HepG2 (cell line): Measurements from ENCODE around the gene PXDC1. TPM values are rescaled to one million over a fixed set of nuclear protein-coding genes. Genes with fewer than 3 reads are reported as not detected.

Experiments used
- GLI4 ChIP-seq: sonication (generic); formaldehyde crosslinking; IDR thresholded peaks from 2 replicates; pipeline ENCODE4 v1.5.1; 2020; ENCODE audit warnings: missing genetic modification reagents, mild to moderate bottlenecking, moderate library complexity, borderline replicate concordance
- ISX ChIP-seq: sonication (generic); formaldehyde crosslinking; conservative IDR thresholded peaks from 2 replicates; pipeline ENCODE4 v1.5.0; 2020; ENCODE audit warnings: missing genetic modification reagents
- NAIF1 ChIP-seq: sonication (generic); formaldehyde crosslinking; IDR thresholded peaks from 2 replicates; pipeline ENCODE4 v1.5.0; 2020; ENCODE audit warnings: mild to moderate bottlenecking, missing genetic modification reagents, borderline replicate concordance
- RARG ChIP-seq: sonication (generic); formaldehyde crosslinking; IDR thresholded peaks from 2 replicates; pipeline ENCODE4 v1.4.0; 2020; ENCODE audit warnings: low read depth, mild to moderate bottlenecking, missing genetic modification reagents
- RFXAP ChIP-seq: sonication (generic); formaldehyde crosslinking; IDR thresholded peaks from 2 replicates; pipeline ENCODE4 v1.4.0; 2020; ENCODE audit warnings: missing genetic modification reagents, borderline replicate concordance
- RXRA ChIP-seq: sonication (generic); formaldehyde crosslinking; IDR thresholded peaks from 2 replicates; pipeline ENCODE4 v1.5.1; 2020; ENCODE audit warnings: missing genetic modification reagents
- TCF7L2 ChIP-seq: IDR thresholded peaks from 2 replicates; pipeline ENCODE4 v1.6.1; 2011; ENCODE audit warnings: mild to moderate bottlenecking, low read depth, low read length, moderate library complexity
- ZNF567 ChIP-seq: sonication (generic); formaldehyde crosslinking; IDR thresholded peaks from 2 replicates; pipeline ENCODE4 v1.8.1; 2023; ENCODE audit warnings: mild to moderate bottlenecking, missing genetic modification reagents, borderline replicate concordance
- polyA plus RNA-seq, 8 experiments: library from polyadenylated mRNA; depleted of rRNA in 3 of 8; stranded (reverse) in 7 of 8; unstranded in 1 of 8; fragments of >200 nt; fragmentation: Illumina TruSeq in 4 of 8; extraction: Trizol in 4 of 8; gene quantifications; 2 replicates each; pipeline versions ENCODE4 v1.2.1 to v1.2.3, GENCODE V29; 2011 to 2016; ENCODE audit warnings: low read depth in 4 of 8, missing spikeins in 1 of 8, mixed read lengths in 1 of 8; ENCODE audit not compliant: insufficient read depth in 1 of 8
- total RNA-seq, 5 experiments: library from RNA; depleted of rRNA; stranded (reverse); fragments of >200 nt; fragmentation: Illumina TruSeq; extraction: Trizol; gene quantifications; 2 replicates each; pipeline ENCODE4 v1.2.3, GENCODE V29; 2016; ENCODE audit warnings: low read depth in 1 of 5
- TF ChIP-seq, protein P1 (sequence below): sonication (generic); formaldehyde crosslinking; IDR thresholded peaks from one replicate; pipeline ENCODE4 v1.5.1; 2020; ENCODE audit warnings: mild to moderate bottlenecking, missing genetic modification reagents; ENCODE audit errors: not compliant biosample characterization
- TF ChIP-seq, protein P2 (sequence below): sonication (generic); formaldehyde crosslinking; IDR thresholded peaks from 2 replicates; pipeline ENCODE4 v1.4.0; 2020; ENCODE audit warnings: missing genetic modification reagents
- TF ChIP-seq, protein P3 (sequence below), 2 experiments: sonication (generic) in 1 of 2; formaldehyde crosslinking in 1 of 2; IDR thresholded peaks; 2 replicates each; pipeline versions ENCODE4 v1.4.0 to v1.6.1; 2018 to 2020; ENCODE audit warnings: missing genetic modification reagents in 2 of 2, borderline replicate concordance in 1 of 2, low read depth in 1 of 2, mild to moderate bottlenecking in 1 of 2, missing biosample characterization in 1 of 2
- TF ChIP-seq, protein P4 (sequence below): fragments of 450-650 bp; IDR thresholded peaks from 2 replicates; pipeline ENCODE4 v1.6.1; 2017

PXDC1 gene
- total and polyA plus RNA-seq, 2 of the 13 experiments (the other 11 are each of a cell fraction or from before 2014, with no cell fraction given) = 32.4 to 34.7 TPM

DNA sequence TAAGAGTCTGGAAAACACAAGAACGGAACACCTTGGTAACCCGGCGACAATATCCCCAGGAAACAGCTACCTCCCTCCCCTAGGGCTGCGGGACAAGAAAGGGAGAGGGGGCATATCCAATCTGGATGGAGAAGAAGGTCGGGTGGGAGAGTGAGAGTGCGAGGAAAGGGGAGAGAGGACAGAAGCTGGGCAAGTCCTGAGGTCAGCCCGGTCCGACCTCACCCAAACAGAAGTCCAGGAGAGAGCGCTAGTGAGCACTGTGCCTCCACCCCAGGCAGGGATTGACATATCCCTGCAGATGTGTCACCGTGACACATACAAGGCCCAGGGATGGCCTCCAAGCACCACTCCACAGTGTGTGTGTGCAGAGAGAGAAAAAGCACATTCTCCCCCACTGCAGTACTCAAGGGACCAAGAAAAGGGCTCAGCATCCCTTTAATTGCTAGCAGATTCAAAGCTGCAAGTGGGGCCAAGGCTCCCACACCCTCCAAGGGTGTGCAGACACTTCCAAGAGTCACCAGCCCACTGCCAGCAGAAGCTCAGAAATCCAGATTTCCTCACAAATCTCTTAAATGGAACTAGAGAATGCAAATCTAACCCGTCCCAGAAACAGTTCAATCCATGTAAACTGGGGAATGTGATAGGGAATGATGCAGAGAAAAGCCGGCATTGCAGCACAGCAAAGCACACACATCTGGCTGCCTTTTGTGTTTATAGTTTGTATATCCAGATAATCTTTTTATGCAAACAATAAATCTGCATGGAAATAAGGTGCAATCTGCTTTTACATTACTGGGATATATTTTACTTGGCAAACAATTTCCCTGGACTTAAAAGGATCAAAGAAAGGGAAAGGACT is 3.1 kb downstream of the PXDC1 start (continued):
- TF ChIP-seq, protein P1, sequence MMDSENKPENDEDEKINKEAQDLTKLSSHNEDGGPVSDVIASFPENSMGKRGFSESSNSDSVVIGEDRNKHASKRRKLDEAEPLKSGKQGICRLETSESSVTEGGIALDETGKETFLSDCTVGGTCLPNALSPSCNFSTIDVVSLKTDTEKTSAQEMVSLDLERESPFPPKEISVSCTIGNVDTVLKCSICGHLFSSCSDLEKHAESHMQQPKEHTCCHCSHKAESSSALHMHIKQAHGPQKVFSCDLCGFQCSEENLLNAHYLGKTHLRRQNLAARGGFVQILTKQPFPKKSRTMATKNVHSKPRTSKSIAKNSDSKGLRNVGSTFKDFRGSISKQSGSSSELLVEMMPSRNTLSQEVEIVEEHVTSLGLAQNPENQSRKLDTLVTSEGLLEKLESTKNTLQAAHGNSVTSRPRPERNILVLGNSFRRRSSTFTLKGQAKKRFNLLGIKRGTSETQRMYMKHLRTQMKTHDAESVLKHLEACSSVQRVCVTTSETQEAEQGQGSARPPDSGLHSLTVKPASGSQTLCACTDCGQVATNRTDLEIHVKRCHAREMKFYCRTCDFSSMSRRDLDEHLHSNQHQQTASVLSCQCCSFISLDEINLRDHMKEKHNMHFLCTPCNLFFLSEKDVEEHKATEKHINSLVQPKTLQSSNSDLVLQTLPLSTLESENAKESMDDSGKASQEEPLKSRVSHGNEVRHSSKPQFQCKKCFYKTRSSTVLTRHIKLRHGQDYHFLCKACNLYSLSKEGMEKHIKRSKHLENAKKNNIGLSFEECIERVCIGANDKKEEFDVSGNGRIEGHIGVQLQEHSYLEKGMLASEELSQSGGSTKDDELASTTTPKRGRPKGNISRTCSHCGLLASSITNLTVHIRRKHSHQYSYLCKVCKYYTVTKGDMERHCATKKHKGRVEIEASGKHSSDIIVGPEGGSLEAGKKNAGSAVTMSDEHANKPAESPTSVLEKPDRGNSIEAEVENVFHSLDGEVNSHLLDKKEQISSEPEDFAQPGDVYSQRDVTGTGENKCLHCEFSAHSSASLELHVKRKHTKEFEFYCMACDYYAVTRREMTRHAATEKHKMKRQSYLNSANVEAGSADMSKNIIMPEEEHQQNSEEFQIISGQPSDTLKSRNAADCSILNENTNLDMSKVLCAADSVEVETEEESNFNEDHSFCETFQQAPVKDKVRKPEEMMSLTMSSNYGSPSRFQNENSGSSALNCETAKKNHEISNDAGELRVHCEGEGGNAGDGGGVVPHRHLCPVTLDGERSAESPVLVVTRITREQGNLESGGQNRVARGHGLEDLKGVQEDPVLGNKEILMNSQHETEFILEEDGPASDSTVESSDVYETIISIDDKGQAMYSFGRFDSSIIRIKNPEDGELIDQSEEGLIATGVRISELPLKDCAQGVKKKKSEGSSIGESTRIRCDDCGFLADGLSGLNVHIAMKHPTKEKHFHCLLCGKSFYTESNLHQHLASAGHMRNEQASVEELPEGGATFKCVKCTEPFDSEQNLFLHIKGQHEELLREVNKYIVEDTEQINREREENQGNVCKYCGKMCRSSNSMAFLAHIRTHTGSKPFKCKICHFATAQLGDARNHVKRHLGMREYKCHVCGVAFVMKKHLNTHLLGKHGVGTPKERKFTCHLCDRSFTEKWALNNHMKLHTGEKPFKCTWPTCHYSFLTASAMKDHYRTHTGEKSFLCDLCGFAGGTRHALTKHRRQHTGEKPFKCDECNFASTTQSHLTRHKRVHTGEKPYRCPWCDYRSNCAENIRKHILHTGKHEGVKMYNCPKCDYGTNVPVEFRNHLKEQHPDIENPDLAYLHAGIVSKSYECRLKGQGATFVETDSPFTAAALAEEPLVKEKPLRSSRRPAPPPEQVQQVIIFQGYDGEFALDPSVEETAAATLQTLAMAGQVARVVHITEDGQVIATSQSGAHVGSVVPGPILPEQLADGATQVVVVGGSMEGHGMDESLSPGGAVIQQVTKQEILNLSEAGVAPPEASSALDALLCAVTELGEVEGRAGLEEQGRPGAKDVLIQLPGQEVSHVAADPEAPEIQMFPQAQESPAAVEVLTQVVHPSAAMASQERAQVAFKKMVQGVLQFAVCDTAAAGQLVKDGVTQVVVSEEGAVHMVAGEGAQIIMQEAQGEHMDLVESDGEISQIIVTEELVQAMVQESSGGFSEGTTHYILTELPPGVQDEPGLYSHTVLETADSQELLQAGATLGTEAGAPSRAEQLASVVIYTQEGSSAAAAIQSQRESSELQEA (CRISPR knock-in tag) = peak; percentile 34
- TF ChIP-seq RARG (CRISPR knock-in tag) (no peak), RFXAP (CRISPR knock-in tag) (no peak), GLI4 (0 out of 2 replicates have a peak, but pooled peaks have one; percentile 65), NAIF1 (CRISPR knock-in tag) (no peak), ZNF567 (CRISPR knock-in tag) (no peak), ISX (CRISPR knock-in tag) (no peak), RXRA (CRISPR knock-in tag) (peak; percentile 73), TCF7L2 (no peak)
- TF ChIP-seq, protein P2, sequence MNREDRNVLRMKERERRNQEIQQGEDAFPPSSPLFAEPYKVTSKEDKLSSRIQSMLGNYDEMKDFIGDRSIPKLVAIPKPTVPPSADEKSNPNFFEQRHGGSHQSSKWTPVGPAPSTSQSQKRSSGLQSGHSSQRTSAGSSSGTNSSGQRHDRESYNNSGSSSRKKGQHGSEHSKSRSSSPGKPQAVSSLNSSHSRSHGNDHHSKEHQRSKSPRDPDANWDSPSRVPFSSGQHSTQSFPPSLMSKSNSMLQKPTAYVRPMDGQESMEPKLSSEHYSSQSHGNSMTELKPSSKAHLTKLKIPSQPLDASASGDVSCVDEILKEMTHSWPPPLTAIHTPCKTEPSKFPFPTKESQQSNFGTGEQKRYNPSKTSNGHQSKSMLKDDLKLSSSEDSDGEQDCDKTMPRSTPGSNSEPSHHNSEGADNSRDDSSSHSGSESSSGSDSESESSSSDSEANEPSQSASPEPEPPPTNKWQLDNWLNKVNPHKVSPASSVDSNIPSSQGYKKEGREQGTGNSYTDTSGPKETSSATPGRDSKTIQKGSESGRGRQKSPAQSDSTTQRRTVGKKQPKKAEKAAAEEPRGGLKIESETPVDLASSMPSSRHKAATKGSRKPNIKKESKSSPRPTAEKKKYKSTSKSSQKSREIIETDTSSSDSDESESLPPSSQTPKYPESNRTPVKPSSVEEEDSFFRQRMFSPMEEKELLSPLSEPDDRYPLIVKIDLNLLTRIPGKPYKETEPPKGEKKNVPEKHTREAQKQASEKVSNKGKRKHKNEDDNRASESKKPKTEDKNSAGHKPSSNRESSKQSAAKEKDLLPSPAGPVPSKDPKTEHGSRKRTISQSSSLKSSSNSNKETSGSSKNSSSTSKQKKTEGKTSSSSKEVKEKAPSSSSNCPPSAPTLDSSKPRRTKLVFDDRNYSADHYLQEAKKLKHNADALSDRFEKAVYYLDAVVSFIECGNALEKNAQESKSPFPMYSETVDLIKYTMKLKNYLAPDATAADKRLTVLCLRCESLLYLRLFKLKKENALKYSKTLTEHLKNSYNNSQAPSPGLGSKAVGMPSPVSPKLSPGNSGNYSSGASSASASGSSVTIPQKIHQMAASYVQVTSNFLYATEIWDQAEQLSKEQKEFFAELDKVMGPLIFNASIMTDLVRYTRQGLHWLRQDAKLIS (CRISPR knock-in tag) = no peak
- TF ChIP-seq, protein P3, sequence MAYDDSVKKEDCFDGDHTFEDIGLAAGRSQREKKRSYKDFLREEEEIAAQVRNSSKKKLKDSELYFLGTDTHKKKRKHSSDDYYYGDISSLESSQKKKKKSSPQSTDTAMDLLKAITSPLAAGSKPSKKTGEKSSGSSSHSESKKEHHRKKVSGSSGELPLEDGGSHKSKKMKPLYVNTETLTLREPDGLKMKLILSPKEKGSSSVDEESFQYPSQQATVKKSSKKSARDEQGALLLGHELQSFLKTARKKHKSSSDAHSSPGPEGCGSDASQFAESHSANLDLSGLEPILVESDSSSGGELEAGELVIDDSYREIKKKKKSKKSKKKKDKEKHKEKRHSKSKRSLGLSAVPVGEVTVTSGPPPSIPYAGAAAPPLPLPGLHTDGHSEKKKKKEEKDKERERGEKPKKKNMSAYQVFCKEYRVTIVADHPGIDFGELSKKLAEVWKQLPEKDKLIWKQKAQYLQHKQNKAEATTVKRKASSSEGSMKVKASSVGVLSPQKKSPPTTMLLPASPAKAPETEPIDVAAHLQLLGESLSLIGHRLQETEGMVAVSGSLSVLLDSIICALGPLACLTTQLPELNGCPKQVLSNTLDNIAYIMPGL (CRISPR knock-in tag; IDR thresholded peaks at IDR 0.05; ENCODE audit: borderline replicate concordance in 1 of 2, low read depth in 1 of 2) = peak; percentile 87 to 92
- TF ChIP-seq, protein P4, sequence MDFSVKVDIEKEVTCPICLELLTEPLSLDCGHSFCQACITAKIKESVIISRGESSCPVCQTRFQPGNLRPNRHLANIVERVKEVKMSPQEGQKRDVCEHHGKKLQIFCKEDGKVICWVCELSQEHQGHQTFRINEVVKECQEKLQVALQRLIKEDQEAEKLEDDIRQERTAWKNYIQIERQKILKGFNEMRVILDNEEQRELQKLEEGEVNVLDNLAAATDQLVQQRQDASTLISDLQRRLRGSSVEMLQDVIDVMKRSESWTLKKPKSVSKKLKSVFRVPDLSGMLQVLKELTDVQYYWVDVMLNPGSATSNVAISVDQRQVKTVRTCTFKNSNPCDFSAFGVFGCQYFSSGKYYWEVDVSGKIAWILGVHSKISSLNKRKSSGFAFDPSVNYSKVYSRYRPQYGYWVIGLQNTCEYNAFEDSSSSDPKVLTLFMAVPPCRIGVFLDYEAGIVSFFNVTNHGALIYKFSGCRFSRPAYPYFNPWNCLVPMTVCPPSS = no peak
